Testis (tissue), 2 donors: Measurements from ENCODE around the gene CRISPLD2.

ENCODE experiments used
- CTCF ChIP-seq, 3 experiments: fragments of 450-650 bp in 2 of 3; fragments of 200-600 bp in 1 of 3; sonication (generic) in 1 of 3; IDR thresholded peaks; one replicate each; pipeline ENCODE4 v1.5.1; 2016 to 2019; ENCODE audit warnings: antibody characterized with exemption in 3 of 3, mild to moderate bottlenecking in 2 of 3, moderate library complexity in 1 of 3
- POLR2A ChIP-seq: fragments of 450-650 bp; IDR thresholded peaks from one replicate; pipeline ENCODE4 v1.6.1; 2017; ENCODE audit warnings: antibody characterized with exemption, mild to moderate bottlenecking, moderate library complexity

- TF ChIP-seq CTCF (IDR thresholded peaks at IDR 0.05) = no peak
- no peak for TF ChIP-seq POLR2A
These were observed 77.1 kb downstream of the CRISPLD2 start for GRCh38 chr16:84896847-84897246.
